Stimulated activated CD8-positive, alpha-beta memory T cell treated with anti-CD3 and anti-CD28 coated beads, Interleukin-12 subunit alpha, Interleukin-12 subunit beta, amount 100 ng/mL, for 4 hours (primary cell): ENCODE measurements around the gene PIP5KL1.
A peak's percentile ranks its signal among the peaks of the same experiment; 100 is the strongest.

Experiments used
- DNase-seq: peaks from one replicate; pipeline ENCODE4 v3.0.0-alpha.2; 2020; ENCODE audit warnings: low read depth

The PIP5KL1 gene

DNA sequence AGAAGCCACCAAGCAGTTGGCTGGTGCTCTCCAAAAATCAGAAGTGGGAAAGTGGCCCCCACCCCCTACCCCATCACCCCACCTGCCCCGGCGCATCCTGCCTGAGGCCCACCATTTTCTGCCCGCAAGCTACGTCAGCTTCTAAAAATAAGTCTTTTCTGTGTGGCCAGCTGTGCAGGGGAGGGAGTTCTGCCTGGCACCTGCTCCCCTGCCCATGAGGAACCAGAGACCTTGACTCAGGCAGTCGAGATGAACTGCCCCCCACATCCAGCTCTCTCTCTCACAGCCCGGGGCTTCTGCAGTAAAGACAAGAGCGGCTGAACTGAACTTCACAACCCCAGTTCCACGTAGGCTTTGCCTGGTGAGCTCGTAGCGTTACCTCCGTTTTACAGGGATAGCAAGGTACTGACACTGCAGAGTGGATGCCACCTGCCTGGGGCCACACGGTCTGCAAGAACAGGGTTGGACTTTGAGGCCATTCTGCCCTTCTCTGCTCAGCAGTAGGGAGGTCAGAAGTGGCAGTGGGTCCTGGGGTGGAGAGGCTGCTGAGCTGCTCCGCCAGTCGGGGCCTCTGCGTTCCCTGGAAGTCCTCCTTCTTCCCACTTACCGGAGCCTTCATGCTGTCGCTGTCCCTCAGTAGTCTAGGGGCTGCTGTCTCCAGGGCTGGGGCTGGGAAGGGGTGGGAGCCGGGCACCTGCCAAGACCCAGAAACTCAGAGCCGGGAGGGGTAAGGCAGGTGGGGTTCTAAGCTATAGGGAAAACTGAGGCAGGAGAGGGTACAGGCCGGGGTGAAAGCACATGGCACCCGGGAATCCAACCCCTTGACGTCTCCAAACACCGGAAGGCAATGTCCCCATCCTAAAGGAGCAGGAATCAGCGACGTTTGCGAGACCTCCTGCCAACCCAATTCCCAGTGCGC is 14.5 kb downstream of the PIP5KL1 start:
- DNase-seq = no peak

DNA sequence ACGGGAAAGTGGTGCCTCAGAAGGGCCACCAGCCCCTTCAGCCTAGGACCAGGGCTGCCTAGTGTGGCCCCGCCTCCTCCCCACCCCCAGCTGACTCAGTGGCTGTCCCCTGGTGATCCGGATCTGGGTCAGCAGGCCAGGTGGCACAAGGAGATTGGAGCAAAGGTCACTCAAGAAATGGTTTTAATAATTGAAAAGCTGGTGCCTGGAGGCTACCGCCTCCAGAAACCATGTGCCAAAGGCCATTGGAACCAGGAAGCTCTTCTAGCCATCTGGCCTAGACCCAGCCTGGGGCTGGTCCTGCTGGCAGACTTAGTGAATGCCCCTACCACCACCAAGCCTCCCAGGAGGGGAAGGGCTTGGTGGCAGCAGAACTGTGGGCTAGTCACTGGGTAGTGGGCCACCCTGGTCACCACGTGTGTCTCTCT is 15.2 kb downstream of the PIP5KL1 start:
- no peak for DNase-seq

- no peak for DNase-seq
These were observed 16.9 kb downstream of the PIP5KL1 start for GRCh38 chr9:127913682-127914081.

DNA sequence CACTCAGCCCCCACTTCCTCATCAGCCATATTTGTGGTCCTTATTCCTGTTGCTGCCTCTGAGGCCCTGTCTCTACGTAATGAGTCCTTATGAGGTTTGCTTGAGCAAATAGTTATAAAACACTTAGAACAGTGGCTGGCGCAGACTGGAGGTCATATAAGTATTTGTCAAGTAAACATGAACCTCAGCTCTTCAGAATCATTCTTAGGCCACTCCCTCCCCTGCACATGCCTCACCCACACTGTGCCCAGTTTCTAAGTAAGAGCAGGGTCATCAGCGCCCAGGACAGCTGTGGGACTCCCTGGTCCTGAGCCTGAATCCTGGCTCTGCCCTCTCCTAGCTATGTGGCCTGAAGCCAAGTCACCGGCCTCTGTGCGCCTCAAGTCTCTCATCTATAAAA is 17.7 kb downstream of the PIP5KL1 start:
- no peak for DNase-seq

DNA sequence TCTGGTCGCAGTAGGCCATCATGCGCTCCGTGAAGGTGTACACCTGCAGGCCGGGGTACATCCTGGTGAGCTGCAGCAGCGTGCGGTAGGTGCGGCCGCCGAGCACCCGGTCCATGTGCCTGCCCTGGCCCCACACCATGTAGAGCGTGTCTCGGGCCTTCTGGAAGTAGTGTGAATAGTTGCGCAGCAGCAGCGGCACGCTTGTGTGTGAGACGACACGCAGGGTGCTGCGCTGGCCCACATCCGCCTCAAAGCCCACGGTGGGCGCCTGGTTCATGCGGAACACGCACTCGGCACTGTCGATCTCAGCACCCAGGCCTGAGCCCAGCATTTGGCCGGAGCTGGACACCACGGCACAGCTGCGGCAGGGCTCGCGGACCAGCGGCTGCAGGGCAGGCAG is 18.3 kb downstream of the PIP5KL1 start:
- DNase-seq = no peak

GRCh38 chr9:127910613-127911205 is 19.9 kb downstream of the PIP5KL1 start:
- no peak for DNase-seq

DNA sequence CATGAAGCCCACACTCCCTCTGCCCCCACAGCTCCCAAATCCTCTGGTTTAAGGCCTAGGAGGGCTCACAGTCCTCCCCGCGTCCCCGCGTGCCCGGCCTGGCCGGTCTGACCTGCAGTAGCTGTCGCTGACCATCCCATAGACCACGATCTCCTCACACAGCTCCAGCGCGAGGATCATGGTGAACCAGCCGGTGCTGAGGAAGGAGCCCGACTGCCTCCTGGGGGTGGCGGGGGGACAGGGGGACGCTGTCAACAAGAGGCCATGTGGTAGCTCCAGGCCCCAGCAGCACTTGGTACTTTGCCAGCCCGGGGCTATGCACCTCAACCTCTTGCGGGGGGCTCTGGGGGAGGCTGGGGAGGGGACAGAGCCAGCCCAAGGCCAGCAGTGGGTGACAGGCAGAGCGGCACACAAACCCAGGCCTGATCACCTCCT is 20.7 kb downstream of the PIP5KL1 start:
- DNase-seq = no peak

GRCh38 chr9:127908660-127908926 is 22.0 kb downstream of the PIP5KL1 start:
- no peak for DNase-seq

DNA sequence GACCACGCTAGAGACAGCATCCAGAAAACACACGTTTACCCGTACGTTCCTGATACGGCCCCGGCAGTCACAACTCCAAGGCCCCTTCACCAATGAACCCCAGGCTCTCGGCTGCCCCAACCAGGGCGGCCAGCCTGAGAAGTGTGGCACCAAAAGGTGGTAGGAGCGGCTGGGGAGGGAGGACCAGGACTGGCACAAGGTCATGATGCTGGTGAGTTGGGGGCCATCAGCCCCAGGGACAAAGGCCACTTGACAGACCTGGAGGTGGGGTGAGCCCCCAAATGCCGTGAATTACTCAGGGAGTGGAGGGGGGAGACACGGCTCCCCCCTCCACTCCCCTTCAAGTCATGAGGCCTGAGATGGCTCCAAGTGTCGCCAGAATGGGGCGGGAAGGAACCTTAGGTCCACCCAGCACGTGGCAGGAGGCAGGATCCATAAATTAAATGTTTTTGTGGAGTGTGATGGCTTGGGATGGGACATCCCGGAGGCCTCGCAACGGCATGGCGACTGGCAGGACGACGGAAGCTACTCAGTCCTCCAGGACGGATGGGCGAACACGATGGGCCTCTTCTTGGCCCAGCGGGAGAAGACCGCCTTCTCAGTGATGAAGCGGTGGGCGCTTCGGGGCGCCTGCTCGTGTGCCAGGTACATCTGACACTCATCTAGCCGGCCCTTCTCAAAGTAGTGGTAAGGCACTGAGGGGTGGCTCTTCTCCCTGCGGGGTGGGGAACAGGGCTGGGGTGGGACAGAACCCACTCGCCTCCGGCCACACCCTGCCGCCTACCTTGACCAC is 22.5 kb downstream of the PIP5KL1 start:
- no peak for DNase-seq

- DNase-seq = no peak
These were observed 24.8 kb downstream of the PIP5KL1 start for GRCh38 chr9:127905788-127906191.

GRCh38 chr9:127905004-127905728 is 25.4 kb downstream of the PIP5KL1 start:
- DNase-seq = no peak

GRCh38 chr9:127904561-127905003 is 26.0 kb downstream of the PIP5KL1 start:
- DNase-seq = no peak

- no peak for DNase-seq
These were observed 26.8 kb downstream of the PIP5KL1 start for GRCh38 chr9:127903557-127904475.

DNA sequence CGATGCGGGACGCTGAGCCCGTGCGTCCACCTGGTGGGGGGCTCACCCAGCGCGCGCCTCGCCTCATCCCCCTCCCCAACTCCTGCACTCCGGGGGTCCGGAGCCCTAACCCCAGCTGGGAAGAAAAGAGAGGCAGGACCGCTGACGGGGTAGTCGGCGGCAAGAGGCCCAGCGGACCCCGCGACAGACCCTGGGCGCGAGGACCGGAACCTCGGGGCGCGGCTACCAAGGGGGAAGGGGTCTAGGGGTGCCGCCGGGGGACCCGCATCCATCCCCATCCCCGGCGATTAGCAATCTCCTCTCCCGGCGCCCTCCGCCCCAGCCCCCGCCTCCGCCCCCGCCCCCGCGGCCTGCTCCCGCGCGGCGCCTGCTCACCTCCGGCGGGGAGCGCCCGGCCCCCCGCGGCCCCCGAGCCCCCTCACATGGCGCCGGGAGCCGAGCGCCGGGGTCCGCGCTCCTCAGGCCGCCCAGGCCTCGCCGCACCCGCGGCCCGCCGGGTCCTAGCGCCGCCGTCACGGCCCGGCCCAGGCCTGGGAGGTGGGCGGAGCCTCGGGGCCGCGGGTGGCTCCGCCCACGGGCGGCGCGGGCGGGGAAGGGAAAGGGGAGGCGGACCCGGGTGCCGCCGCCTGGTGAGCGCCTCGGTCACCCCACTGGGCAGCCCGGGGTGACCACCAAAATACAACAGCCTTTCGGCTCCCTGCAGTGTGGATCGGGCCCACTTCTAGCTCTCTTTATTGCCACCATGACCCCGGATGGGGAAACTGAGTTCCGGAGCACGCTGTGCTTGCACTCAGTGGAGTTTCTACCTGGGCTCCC is 31.2 kb downstream of the PIP5KL1 start, which contains the start of gene ST6GALNAC6:
Gene ST6GALNAC6, minus strand, starts transcription at position 476 of the 816 bp plus-strand sequence. CDS start 1,622 bp downstream, outside the sequence.
- DNase-seq = peak; percentile 62

GRCh38 chr9:127898433-127899127 is 32.0 kb downstream of the PIP5KL1 start:
- DNase-seq = no peak

DNA sequence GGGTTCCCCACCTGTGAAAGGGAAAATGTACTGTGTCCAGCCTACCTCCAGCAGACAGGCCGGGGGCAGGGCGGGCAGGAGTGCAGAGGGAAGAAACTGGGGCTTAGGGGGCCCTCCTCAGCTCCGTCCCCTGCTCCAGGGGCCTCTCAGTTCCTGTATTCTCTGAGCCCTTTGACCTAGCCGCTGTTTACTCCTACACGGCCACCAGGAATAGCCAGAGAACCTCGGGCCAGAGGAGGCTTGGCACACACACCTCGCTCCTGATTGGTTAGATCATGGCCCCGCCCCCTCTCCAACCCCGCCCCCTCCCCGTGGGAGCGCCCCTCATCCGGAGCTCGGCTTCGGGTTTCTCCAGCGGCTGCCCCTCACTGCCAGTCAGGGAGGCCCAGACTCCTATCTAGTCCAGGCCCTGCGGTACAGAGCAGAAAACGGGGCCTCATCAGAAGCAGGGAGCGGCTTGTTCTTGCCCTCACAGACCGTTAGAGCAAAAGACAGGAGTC is 33.3 kb downstream of the PIP5KL1 start:
- no peak for DNase-seq

DNA sequence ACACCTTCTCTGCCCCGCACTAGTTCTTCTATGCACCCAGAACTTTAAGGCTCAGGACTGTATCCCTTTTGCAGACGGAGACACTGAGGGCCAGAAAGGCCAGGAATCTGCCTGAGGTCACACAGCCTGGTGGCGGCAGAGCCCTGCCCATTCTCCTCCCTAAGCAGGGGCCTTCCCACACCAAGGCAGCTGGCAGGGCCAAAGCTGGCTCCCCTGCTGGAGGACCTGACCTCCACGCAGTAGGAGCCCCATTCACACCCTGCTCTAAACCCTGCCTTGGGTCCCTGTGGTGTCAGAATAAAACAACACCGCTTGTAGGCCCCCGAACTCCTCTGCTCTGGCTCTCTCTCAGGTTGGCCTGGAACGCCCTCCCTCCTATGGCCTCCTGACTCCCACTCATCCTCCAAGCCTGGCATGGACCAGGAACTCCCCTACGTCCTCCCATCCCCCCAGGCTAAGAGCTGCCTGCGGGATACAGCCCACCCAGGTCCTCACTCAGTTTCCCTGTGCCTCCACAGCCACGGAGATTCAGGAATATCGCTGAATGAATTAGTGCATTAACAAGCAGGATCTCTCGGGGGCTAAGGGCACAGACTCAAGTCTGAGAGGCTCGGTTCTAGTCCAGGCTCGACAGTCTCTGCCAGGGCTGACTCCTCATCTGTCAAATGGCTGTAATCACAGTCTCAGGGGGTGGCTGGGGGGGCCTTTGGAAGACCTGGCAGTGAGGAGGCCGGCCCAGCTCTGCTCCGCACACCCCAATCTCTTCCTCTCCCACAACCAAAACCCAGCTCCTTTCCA is 34.0 kb downstream of the PIP5KL1 start:
- no peak for DNase-seq

- no peak for DNase-seq
These were observed 34.8 kb downstream of the PIP5KL1 start for GRCh38 chr9:127895811-127896210.
